Measurements from ENCODE around the gene TRANK1.

GRCh38 chr3:36827133-36827532 is 117.7 kb downstream of the TRANK1 start:
- TF ChIP-seq CTCF (IDR thresholded peaks at IDR 0.05; ENCODE audit: insufficient read depth, low read length), result no peak
- no peak for TF ChIP-seq POLR2AphosphoS5 (IDR thresholded peaks at IDR 0.05; ENCODE audit: low read depth)
